Stimulated activated CD4-positive, alpha-beta T cell treated with anti-CD3 and anti-CD28 coated beads, Interleukin-1b, Interleukin-23, amount 100 ng/mL, for 48 hours (primary cell): ENCODE results near the gene MIER2.

Experiments used
- DNase-seq: peaks from one replicate; pipeline ENCODE4 v3.0.0-alpha.2; 2020

MIER2 gene

GRCh38 chr19:377801-378581 is 33.4 kb upstream of the MIER2 start:
- DNase-seq = no peak

- no peak for DNase-seq
Observed at GRCh38 chr19:376111-376470, 31.5 kb upstream of the MIER2 start.

DNA sequence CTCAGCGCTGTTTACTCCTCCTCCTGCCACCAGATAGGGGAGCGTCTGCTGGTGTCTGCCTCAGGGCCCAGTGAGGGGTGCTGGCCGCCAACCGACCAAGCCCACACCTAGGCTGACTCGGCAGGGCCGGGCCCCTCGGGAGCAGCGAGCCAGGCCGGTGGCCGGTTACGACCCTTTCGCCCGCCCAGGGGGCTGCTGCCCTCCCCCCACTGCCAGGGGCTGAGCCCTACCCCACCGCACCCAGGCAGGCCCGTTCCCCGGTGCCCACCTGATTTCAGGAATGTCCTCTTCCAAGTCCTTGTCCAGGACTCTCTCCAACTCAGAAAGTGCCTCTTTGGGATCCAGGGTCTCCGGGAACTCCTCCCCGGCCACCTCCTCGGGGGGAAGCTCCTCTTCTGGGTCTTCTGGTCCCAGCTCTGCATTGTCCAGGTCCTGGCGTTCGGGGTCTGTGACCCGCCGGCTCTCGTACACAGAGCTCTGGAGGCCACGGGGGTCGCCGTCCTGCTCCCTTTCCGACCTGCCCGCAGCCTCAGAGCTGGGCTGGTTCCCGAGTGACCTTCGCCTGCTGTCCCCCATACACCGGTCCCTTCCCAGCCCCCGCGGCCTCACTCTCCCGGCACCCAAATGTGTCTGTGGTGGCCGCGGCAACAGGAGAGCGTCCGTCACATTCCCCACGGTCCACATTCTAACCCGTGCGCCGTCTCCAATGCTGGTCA is 31.0 kb upstream of the MIER2 start:
- DNase-seq = no peak

- no peak for DNase-seq
Observed at GRCh38 chr19:374886-375235, 30.3 kb upstream of the MIER2 start.

- DNase-seq = no peak
Observed at GRCh38 chr19:374183-374885, 29.7 kb upstream of the MIER2 start.

DNA sequence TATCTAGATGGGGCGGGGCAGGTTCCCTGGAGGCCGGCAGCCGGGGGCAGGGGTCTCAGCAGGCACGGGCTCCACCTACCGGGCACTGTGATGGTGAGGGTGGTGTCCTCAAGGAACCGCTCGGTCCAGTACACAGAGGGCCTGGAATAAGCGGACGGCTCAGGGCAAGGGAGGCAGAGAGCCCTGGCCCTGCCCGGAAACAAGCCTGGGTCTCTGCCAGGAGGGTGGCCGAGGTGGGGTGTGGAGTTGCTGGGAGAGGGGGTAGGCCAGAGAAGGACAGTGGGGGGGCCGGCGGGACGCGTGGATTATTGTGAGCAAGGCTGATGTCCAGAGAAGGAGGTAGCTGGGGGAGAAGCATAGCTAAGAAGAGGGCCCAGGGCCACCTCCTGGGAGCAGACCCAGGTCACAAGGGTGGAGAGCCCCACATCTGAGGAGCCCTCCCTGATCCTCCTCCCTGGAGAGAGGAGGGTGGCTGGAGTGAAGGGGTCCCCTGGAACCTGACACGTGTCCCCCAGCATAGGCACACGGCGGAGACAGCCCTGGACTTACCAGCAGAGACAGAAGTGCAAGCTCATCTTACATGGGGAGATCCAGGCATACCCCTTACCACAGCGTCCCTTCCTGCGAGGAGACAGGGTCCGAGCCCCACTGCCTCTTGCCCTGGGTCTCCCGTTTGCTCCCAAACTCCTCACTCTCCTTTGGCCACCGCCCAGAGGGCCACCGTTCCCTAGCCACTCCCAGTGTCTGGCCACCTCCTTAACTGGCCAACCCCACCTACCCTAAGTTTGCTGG is 29.0 kb upstream of the MIER2 start:
- no peak for DNase-seq

GRCh38 chr19:372306-372890 is 27.8 kb upstream of the MIER2 start:
- no peak for DNase-seq

DNA sequence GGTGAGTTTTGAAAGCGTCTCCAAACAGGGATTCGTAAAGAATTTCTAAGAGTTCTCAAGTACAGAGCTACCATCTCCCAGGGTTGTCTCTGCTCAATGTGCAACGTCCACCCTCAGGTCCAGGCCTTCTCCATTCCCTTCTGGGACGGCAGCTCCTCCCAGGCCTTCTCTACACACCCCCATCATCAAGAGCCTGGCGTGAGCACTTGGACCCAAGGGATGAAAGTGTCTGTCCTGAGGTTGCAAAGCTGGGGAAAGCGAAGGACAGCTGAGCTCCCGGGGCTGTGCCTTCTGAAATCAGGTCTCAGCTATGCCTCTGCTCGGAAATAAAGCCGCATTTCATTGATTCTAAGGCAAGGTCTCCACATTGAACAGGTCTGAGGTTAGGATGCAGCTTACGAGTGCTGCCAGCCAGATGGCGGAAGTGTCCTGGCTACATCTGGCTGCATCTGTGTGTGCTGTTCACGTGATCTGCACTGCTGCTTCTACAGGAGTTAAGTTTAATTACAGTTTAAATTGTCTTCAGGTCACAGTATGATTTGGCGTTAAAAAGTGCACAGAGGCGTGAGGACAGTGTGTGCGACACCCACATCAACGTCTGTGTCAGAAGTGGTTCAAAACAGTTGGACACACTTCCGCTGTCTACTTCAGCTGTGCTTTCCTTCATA is 27.0 kb upstream of the MIER2 start:
- no peak for DNase-seq

- no peak for DNase-seq
Observed at GRCh38 chr19:370641-371330, 26.2 kb upstream of the MIER2 start.

GRCh38 chr19:369876-370275 is 25.3 kb upstream of the MIER2 start:
- no peak for DNase-seq

DNA sequence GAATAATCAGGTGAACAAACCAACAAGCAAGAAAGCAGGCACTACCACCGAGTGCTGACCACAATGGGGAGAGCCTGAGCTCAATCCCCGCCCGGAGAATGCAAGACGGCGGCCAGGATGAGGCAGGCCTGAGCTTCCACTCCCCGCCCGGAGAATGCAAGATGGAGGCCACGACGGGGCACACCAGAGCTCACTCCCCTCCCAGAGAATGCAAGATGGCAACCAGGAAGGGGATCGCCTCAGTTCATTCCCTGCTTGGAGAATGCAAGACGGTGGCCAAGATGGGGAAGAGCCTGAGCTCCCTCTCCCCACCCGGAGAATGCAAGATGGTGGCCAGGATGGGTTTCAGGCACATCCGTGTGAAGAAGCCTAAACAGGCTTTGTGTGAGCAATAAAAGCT is 24.7 kb upstream of the MIER2 start:
- DNase-seq = no peak

GRCh38 chr19:368630-369024 is 24.0 kb upstream of the MIER2 start:
- DNase-seq = no peak

- DNase-seq = no peak
Observed at GRCh38 chr19:367963-368629, 23.5 kb upstream of the MIER2 start.

DNA sequence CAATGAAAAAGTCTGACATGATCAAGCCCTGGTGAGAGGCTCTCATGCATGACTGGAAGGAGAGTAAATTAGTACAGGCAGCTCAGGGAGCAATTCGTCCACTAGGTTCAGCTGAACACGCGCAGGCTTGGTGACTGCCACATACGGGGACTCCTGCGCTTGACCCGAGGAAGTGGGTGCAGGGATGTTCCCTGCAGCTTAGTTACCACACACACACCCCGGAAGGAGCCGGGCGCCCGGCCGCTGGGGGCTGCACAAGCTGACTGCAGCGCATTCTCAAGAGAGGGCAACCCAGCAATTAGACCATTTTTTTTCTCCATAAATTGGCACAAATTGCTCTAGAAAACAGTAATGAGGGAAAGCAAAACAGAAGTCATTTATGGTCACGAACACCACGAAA is 23.0 kb upstream of the MIER2 start:
- no peak for DNase-seq

- DNase-seq = no peak
Observed at GRCh38 chr19:366951-367350, 22.4 kb upstream of the MIER2 start.

GRCh38 chr19:366205-366783 is 21.7 kb upstream of the MIER2 start:
- no peak for DNase-seq

DNA sequence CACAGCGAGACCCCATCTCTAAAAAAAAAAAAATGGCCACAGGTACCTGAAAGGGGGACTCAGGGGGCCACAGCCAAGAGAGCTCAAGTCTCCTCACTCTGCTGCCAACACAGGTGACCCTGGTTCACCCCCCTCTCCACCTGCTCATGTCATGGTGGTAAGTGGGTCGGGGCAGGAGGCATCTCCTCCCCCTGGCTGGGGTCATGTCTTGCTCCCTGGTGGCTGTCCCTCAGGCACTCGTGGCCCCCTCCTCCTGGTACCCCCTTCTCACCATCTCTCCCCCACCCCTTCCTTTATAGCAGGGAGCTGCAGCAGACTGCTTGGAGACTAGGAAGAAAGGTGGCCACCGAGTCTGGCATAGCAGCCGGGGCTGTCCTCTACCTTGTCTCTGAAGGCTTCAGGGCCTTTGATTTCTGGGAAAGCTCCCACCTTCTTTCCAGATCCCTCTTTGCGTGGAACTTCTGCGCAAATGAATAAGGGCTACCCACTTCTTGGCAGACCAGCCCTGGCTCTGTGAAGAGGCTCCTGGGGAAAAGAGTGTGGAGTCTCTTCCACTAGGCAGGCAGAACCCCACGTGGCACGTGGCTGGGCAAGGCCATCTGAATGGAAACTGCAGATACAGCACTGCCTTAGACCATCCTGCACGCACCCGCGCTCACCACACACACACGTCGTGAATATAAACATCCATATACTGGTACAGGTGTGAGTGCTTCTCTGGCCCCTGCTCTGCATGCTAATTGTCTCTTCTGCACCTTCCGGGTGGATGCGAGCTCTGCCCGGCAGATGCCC is 20.1 kb upstream of the MIER2 start:
- no peak for DNase-seq

- DNase-seq = no peak
Observed at GRCh38 chr19:362683-363082, 18.1 kb upstream of the MIER2 start.

DNA sequence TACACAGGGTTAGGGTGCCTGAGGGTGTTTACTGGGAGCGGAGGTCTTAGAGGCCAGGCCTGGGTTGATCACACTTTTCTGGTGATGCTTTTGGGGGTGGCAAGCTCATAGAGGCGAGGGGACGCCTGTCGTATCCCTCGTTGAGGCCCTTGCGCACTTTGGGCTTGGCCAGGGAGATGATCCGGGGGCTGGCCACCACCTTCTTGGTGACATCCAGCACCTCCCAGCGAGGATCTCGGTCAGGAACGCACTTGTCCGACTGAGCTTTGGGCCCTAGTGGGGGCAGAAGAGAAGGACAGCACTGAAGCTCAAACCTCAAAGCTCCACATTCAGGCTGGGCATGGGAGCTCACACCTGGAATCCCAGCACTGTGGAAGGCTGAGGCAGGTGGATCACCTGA is 17.6 kb upstream of the MIER2 start:
- DNase-seq = no peak

DNA sequence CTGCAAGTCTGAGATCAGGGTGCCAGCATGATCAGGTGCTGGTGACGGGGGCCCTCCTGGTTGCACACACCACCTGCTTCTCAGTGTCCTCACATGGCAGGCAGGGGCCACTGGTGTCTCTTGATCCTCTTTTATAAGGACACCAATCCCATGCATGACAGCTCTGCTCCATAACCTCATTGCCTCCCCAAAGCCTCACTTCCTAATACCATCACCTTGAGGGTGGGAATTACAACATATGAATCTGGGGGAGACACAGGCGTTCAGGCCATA is 15.0 kb upstream of the MIER2 start:
- DNase-seq = no peak
